DMS 273 (cell line): ENCODE results near the gene PLCB1.

Experiments
- DNase-seq: peaks from one replicate; lab custom pipeline; 2025; ENCODE audit not compliant: unreplicated experiment; lab: John Stamatoyannopoulos, UW

PLCB1 gene

GRCh38 chr20:8527998-8528723 is 396.1 kb downstream of the PLCB1 start:
- peak; percentile 10 for DNase-seq

DNA sequence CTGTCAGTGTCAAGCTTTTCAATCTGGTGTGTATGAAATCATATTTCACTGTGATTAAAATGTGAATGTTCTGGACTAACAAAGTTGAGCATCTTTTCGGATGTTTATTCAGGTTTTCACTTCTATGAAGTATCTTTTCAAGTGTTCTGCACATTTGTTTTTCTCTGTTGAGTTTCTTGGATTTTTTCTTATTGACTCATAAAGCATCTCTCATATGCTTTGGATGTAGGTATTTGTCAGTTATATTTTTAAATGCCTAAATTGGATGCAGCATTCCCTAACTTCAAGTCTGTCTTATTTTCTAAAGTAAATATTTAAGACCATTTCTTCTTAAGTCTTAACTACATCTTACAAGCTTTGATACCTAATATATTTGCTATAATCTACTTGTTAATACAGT is 398.0 kb downstream of the PLCB1 start:
- no peak for DNase-seq

- peak; percentile 50 for DNase-seq
These were observed 400.1 kb downstream of the PLCB1 start for GRCh38 chr20:8532169-8532568.

- peak; percentile 49 for DNase-seq
These were observed 402.5 kb downstream of the PLCB1 start for GRCh38 chr20:8534368-8535160.

DNA sequence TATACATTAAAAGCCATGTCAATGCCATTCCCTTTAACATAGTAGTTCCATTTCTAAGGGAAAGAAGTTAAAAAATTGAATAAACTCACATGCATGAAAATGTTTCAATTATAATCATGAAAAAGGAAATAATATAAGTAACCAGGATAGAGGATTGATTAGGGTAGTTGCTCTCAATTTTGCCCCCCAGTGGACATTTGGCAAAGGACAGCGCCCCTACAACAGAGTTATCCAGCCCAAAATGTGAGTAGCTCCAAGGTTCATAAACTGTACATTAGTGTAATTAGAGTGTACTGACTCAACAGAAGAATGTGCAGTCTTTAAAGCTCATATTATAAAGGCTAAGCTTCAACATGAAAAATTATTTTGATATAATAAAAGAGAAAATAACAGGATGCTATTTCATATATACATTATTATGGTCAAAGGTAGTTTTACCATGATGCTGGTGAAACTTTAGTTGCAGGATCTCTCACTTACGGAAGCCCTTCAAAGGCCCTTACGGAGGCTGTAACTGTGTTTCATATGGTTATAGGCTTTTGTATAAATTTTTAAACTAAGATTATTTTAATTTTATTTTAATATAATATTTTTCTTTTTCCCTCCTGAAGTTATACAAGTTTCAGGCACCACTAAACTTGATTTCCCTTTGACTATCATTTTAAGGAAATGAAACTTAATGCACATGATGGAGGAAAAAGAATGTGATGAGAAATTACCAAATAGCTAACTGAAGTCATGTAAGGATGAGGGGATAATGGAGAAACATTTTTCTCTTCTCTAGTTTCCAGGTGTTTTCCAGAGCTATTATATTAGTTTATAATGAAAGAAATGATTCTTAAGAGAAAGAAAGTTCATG is 403.6 kb downstream of the PLCB1 start:
- peak; percentile 47 for DNase-seq

GRCh38 chr20:8536262-8536618 is 404.2 kb downstream of the PLCB1 start:
- no peak for DNase-seq

DNA sequence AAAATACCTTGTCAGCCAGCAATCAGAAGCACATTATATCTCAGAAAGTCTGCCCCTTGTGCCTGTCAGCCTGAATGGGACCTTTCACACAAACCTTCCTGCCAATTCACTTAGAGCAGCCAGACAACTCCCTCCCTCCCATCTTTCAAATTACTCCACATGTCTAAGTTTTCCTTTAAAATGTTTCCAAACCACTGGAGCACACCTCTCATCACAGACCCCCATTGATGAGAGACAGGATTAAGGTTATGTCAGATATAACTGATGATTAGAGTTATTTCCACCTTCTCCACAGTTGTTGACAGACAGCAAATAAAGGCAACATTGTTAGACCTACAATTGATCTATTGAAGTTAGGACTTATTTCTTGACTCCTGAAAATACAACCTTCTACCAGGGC is 408.4 kb downstream of the PLCB1 start:
- peak; percentile 4 for DNase-seq

DNA sequence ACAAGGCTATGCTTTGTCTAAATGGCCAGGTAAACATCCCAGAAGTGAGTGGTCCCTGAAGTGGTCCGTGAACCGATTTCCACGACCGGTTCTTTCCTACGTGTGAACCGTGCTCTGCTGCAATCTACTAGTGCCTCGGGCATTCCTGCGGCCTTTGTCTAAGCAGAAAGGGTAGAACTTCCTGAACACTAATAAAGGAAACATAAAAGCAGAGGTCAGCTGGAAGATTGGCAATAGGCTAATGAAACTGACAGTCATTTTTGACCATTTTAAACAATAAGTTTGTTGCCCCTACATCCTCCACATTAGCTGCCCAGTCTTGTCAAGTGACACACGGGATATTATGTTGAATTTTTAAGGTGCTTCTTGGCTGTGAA is 410.0 kb downstream of the PLCB1 start:
- DNase-seq = no peak

- DNase-seq = no peak
These were observed 413.1 kb downstream of the PLCB1 start for GRCh38 chr20:8545212-8545611.

GRCh38 chr20:8547035-8547650 is 415.1 kb downstream of the PLCB1 start:
- no peak for DNase-seq

DNA sequence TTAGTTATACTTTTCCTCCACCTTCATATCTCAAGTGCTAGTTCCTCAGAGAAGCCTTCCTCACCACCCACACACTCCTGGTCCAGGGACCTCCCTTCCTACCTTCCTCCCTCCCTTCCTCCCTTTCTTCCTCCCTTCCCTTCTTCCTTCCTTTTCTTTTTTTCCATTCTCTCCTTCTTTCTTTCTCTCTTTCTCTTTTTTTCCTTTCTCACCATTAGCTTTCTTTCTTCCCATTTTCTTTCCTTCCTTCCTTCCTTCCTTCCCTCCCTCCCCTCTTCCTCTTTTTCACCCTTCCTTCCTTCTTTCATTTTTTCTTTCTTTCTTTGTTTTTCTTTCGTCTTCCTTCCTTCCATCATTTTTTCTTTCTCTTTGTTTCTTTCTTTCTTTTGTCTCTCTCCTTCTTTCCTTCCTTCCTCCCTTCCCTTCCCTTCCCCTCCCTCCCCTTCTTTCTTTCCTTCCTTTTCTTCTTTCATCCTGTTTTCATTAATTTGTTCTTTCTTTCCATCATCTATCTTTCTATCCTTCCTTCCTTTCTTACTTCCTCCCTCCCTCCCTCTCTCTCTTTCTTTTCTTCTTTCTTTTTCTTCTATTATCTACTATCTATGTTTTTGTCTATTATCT is 416.0 kb downstream of the PLCB1 start:
- no peak for DNase-seq

DNA sequence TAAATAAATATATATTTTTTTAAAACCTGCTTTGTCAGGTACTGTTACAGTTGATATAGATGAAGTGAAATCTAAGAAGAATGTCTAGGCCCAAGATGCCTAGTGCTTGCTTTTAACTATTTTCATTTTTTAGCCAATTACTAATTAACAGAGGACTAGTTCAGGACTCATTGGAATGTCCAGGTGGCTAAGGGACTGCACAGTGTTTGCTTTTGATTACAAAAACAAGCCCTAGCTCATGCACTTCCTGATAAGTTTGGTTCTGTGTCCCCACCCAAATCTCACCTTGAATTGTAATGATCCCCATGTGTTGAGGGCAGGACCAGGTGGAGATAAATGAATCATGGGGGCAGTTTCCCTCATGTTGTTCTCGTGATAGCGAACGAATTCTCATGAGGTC is 417.1 kb downstream of the PLCB1 start:
- DNase-seq = no peak

GRCh38 chr20:8557711-8558110 is 425.6 kb downstream of the PLCB1 start:
- no peak for DNase-seq

GRCh38 chr20:8562356-8562755 is 430.3 kb downstream of the PLCB1 start:
- DNase-seq = no peak

- DNase-seq = no peak
These were observed 436.0 kb downstream of the PLCB1 start for GRCh38 chr20:8568075-8568474.

GRCh38 chr20:8569766-8570165 is 437.7 kb downstream of the PLCB1 start:
- no peak for DNase-seq

DNA sequence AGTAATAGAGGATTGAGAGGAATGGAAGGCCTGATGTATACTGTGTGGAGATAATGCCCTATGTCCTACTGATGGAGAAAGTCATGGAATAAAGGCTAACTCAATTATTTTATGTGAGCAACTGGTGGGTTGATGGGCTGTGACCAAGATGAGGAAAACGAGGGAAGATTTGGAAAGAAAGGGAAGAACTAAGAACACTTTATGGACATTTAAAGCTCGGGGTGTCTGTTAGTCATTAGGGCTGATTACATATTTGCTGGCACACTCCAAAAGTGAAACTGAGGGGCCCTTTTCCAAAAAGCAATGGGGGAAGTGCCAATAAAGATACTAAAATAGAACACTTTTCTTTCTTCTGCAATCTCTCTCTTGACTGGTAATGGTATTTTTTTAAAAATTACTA is 439.5 kb downstream of the PLCB1 start:
- no peak for DNase-seq

GRCh38 chr20:8573686-8574085 is 441.6 kb downstream of the PLCB1 start:
- DNase-seq = no peak

- no peak for DNase-seq
These were observed 443.0 kb downstream of the PLCB1 start for GRCh38 chr20:8575114-8575513.

- no peak for DNase-seq
These were observed 446.2 kb downstream of the PLCB1 start for GRCh38 chr20:8578161-8578865.
